Cardiac fibroblast (primary cell): Measurements from ENCODE around the gene GRIA4.

Source experiments
- DNase-seq, 2 donors: peaks; one replicate each; pipeline versions ENCODE4 v3.0.0 to v3.0.0-alpha.2; 2010; ENCODE audit warnings: low read depth in 2 of 2
- H3K4me3 ChIP-seq, 2 donors: replicated peaks in 1 of 2; 1 replicate in 1 of 2; 2 replicates in 1 of 2; pipeline ENCODE4 v1.5.1; 2011; ENCODE audit warnings: low read depth in 2 of 2, low read length in 2 of 2, mild to moderate bottlenecking in 2 of 2, moderate library complexity in 1 of 2
- CTCF ChIP-seq: IDR thresholded peaks from one replicate; pipeline ENCODE4 v1.5.1; 2011; ENCODE audit warnings: low read depth, mild to moderate bottlenecking, low read length, inconsistent platforms

GRIA4 gene

DNA sequence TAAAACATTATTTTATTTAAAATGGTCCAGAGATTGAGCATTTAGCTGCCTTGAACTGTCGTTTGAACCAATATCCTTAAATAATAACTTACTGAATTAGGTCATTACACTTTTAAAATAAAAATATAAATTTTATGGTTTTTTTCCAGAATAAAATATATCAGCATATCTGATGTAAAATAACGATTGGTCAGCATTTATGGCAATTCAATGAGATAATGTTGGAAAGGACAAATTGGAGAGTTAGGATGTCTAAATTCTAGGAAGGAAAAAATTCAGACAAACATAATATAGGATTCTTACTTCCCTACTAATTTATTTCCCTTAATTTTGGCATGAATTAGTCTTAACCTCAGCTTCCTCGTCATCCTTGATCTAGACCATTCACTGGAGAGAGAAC, 113.4 kb downstream of the GRIA4 start:
- DNase-seq = no peak
- no peak overlapping the region for H3K4me3 ChIP-seq
- TF ChIP-seq CTCF = no peak

GRCh38 chr11:105732611-105733010, 122.7 kb downstream of the GRIA4 start:
- TF ChIP-seq CTCF = no peak
- H3K4me3 ChIP-seq = no peak overlapping the region
- no peak for DNase-seq

GRCh38 chr11:105734426-105734825, 124.6 kb downstream of the GRIA4 start:
- H3K4me3 ChIP-seq = no peak overlapping the region
- no peak for DNase-seq
- TF ChIP-seq CTCF = no peak

GRCh38 chr11:105738251-105738650, 128.4 kb downstream of the GRIA4 start:
- DNase-seq = no peak
- no peak for TF ChIP-seq CTCF
- no peak overlapping the region for H3K4me3 ChIP-seq

DNA sequence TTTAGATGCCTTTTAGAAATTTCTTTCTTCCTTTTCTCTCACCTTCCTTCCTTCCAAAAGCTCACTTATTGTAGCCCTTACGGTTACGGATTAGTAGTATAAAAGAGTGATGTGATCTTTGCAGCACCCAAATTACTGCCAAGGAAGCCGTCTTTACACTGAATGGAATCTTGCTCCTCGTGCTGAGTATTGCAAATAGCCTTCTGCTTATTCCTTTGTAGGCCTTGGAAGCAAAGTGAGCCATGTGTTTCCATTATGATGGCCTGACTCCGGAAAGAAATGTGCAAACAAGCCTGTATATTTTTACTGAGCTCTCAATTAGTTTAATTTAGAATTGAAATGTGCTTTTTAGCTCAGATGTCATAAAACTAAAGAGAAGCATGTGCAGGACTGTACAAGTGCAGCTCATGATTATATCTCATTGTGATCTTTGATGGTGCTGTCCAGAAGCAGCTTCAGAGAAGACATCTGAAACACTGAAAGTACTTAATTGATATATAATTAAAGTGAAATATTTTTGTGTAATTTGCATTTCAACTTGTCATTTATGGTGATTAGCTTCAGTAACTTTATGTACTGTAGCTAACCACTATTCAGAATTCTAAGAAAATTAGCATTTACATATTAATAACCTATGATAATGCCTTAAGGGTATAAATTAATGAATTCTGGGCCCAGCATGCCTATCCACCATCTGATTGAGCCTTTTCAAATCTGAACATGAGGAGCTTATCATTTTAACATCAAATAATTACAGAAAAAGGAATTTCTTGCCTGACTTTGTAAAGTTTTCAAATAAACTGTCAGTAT, 129.3 kb downstream of the GRIA4 start:
- no peak for TF ChIP-seq CTCF
- no peak for DNase-seq
- no peak overlapping the region for H3K4me3 ChIP-seq

GRCh38 chr11:105740164-105740903, 130.5 kb downstream of the GRIA4 start:
- TF ChIP-seq CTCF = no peak
- H3K4me3 ChIP-seq = no peak overlapping the region
- no peak for DNase-seq
